Midbrain (tissue), 1 donor: ENCODE data around the gene SERP2.

Experiments used
- DNase-seq: peaks from one replicate; lab custom pipeline; 2025; lab: John Stamatoyannopoulos, UW

SERP2 gene

GRCh38 chr13:44435142-44435918, 61.7 kb downstream of the SERP2 start:
- peak; percentile 92 for DNase-seq

GRCh38 chr13:44435919-44436510, 62.4 kb downstream of the SERP2 start:
- no peak for DNase-seq

- DNase-seq, result peak; percentile 95
These were observed 63.1 kb downstream of the SERP2 start for GRCh38 chr13:44436589-44437337.

GRCh38 chr13:44437356-44438233, 64.0 kb downstream of the SERP2 start:
- DNase-seq, result peak; percentile 76

- DNase-seq, result no peak
These were observed 64.6 kb downstream of the SERP2 start for GRCh38 chr13:44438234-44438579.

GRCh38 chr13:44439452-44440024, 65.9 kb downstream of the SERP2 start:
- DNase-seq, result no peak

GRCh38 chr13:44440046-44440608, 66.5 kb downstream of the SERP2 start:
- no peak for DNase-seq
